HL-60/S4 (cell line): ENCODE measurements around the gene BICDL1.

ENCODE experiments used
- in situ Hi-C: fragments of 300-500 bp; cut with MboI; formaldehyde crosslinking; loops from 2 replicates; pipeline ENCODE4 v1.14.3; 2022; ENCODE audit warnings: low sequenced_read_pairs

The BICDL1 gene

GRCh38 chr12:120076651-120077050 lies 87.6 kb downstream of the BICDL1 start:
- in situ Hi-C loops: no loop called here

GRCh38 chr12:120077260-120077659 lies 88.2 kb downstream of the BICDL1 start:
- in situ Hi-C loops: no loop called here

- in situ Hi-C loops: no loop called here
Measured at GRCh38 chr12:120078868-120079267, 89.8 kb downstream of the BICDL1 start.

- in situ Hi-C loops: no loop called here
Measured at GRCh38 chr12:120079411-120080400, 90.7 kb downstream of the BICDL1 start.

- in situ Hi-C loops: no loop called here
Measured at GRCh38 chr12:120081641-120082040, 92.6 kb downstream of the BICDL1 start.

GRCh38 chr12:120085920-120086645 lies 97.0 kb downstream of the BICDL1 start:
- in situ Hi-C loops: no loop called here

- in situ Hi-C loops: no loop called here
Measured at GRCh38 chr12:120086801-120087621, 98.0 kb downstream of the BICDL1 start.

- in situ Hi-C loops: no loop called here
Measured at GRCh38 chr12:120089105-120089504, 100.1 kb downstream of the BICDL1 start.

GRCh38 chr12:120089796-120090195 lies 100.8 kb downstream of the BICDL1 start:
- in situ Hi-C loops: no loop called here

GRCh38 chr12:120090206-120090605 lies 101.2 kb downstream of the BICDL1 start:
- in situ Hi-C loops: no loop called here

GRCh38 chr12:120090626-120091295 lies 101.7 kb downstream of the BICDL1 start:
- in situ Hi-C loops: no loop called here

- in situ Hi-C loops: no loop called here
Measured at GRCh38 chr12:120091371-120092090, 102.5 kb downstream of the BICDL1 start.

- in situ Hi-C loops: no loop called here
Measured at GRCh38 chr12:120092551-120093335, 103.7 kb downstream of the BICDL1 start.

GRCh38 chr12:120093336-120093591 lies 104.2 kb downstream of the BICDL1 start:
- in situ Hi-C loops: no loop called here

GRCh38 chr12:120093592-120094355 lies 104.7 kb downstream of the BICDL1 start:
- in situ Hi-C loops: no loop called here

GRCh38 chr12:120094485-120094884 lies 105.4 kb downstream of the BICDL1 start:
- in situ Hi-C loops: no loop called here

- in situ Hi-C loops: no loop called here
Measured at GRCh38 chr12:120095331-120095730, 106.3 kb downstream of the BICDL1 start.

- in situ Hi-C loops: no loop called here
Measured at GRCh38 chr12:120095736-120096135, 106.7 kb downstream of the BICDL1 start.
